ENCODE results near the gene IGDCC3. TPM values are rescaled to one million over a fixed set of nuclear protein-coding genes. Genes with fewer than 3 reads are reported as not detected.
A peak's percentile ranks its signal among the peaks of the same experiment; 100 is the strongest.

The IGDCC3 gene
- total RNA-seq, 6 donors from 2014 or later, result 0.10 to 0.29 TPM; not detected in 4

DNA sequence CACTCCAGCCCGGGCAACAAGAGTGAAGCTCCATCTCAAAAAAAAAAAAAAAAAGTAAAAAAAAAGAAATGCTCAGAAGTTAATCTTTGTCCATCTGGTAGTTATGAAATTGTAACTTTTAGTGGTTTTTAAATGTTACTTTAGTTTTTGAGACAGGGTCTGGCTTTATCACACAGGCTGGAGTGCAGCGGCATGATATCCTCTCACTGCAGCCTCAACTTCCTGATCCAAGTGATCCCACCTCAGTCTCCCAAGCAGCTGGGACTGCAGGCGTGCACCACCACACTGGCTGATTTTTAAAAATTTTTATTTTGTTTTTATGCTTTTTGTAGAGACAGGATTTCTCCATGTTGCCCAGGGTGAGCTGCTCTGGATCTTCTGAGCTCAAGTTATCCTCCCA lies 72.0 kb downstream of the IGDCC3 start:
- TF ChIP-seq EP300 (IDR thresholded peaks at IDR 0.05) (no peak), POLR2AphosphoS5 (IDR thresholded peaks at IDR 0.05) (no peak), POLR2A (IDR thresholded peaks at IDR 0.05) (no peak)
- TF ChIP-seq, protein P1, sequence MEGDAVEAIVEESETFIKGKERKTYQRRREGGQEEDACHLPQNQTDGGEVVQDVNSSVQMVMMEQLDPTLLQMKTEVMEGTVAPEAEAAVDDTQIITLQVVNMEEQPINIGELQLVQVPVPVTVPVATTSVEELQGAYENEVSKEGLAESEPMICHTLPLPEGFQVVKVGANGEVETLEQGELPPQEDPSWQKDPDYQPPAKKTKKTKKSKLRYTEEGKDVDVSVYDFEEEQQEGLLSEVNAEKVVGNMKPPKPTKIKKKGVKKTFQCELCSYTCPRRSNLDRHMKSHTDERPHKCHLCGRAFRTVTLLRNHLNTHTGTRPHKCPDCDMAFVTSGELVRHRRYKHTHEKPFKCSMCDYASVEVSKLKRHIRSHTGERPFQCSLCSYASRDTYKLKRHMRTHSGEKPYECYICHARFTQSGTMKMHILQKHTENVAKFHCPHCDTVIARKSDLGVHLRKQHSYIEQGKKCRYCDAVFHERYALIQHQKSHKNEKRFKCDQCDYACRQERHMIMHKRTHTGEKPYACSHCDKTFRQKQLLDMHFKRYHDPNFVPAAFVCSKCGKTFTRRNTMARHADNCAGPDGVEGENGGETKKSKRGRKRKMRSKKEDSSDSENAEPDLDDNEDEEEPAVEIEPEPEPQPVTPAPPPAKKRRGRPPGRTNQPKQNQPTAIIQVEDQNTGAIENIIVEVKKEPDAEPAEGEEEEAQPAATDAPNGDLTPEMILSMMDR (IDR thresholded peaks at IDR 0.05), result no peak
- 69 to 76% methylated on average over 3 of the region's 3 CpGs for WGBS, 2 donors
- Histone ChIP-seq H3K4me3 (no peak overlapping the region), H3K27me3 (no peaks in the 10 kb centered on the region), H3K27ac (peak overlapping the region in 1 of 4 donors; percentile 4), H3K4me1 (peaks cover 13 to 16% (median 14%) of the 10 kb centered on the region in 4 donors), H3K9me3 (no peaks in the 10 kb centered on the region), H3K36me3 (no peaks in the 10 kb centered on the region)
- DNase-seq (no peak), ATAC-seq (ENCODE audit: low FRiP score in 2 of 2) (no peak)

- ATAC-seq (ENCODE audit: low FRiP score in 2 of 2) (peak; percentile 9 to 35), DNase-seq (no peak)
- Histone ChIP-seq H3K4me1 (peaks cover 13 to 16% (median 14%) of the 10 kb centered on the region in 4 donors), H3K9me3 (no peaks in the 10 kb centered on the region), H3K27me3 (no peaks in the 10 kb centered on the region), H3K27ac (peak overlapping the region; percentile 68 to 90 (median 84)), H3K4me3 (peak overlapping the region in 3 of 4 donors; percentile 48 to 54 (median 54)), H3K36me3 (no peaks in the 10 kb centered on the region)
- no peak for TF ChIP-seq EP300 (IDR thresholded peaks at IDR 0.05)
- TF ChIP-seq POLR2AphosphoS5 (IDR thresholded peaks at IDR 0.05), result no peak
- no peak for TF ChIP-seq POLR2A (IDR thresholded peaks at IDR 0.05)
- TF ChIP-seq, protein P1 (IDR thresholded peaks at IDR 0.05), result no peak
- WGBS, 2 donors, result 49 to 54% methylated on average over 14 of the region's 14 CpGs
These were observed 72.5 kb downstream of the IGDCC3 start for GRCh38 chr15:65305150-65305758.

DNA sequence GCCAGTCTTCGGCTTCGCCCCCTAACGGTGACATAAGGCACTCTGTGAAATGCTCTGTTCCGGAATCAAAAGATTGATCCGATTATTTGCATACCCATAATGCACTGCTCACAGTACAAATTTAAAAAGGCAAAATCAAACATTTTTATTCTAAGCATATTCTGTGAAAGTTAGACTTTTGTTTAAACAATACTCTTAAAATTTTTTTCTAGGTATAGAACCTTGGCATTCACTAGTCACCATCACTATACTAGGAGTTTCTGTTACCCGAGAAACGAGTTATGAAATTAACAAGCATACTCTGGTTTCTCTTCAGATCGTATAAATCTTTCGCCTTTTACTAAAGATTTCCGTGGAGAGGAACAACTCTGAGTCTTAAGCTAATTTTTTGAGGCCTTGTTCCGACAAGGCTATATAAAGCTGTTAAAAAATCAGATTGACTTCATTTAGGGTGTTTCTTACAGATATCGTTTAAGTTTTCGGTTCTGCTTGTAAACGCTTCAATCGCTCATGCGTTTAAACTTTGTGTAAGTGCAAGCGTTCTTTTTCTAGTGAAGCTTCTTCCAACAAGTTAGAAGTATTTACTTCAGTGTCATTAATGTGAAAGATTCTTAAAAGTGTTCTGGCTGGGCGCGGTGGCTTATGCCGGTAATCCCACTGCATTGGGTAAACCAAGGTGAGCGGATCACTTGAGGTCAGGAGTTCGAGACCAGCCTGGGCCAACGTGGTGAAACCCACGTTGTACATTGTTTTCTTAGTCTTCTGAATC lies 73.2 kb downstream of the IGDCC3 start, which contains the start of gene RNU5B-1:
RNU5B-1 (plus strand) TSS at position 297 of the 769 bp plus-strand sequence.
- Histone ChIP-seq H3K9me3 (no peaks in the 10 kb centered on the region), H3K4me1 (peaks cover 13 to 16% (median 14%) of the 10 kb centered on the region in 4 donors), H3K27ac (peak within 1 kb of the TSS; percentile 68 to 90 (median 84)), H3K4me3 (peak within 1 kb of the TSS; percentile 8 to 54 (median 51)), H3K36me3 (no peaks in the 10 kb centered on the region), H3K27me3 (no peaks in the 10 kb centered on the region)
- peak; percentile 26 to 99 for TF ChIP-seq POLR2AphosphoS5 (IDR thresholded peaks at IDR 0.05)
- peak; percentile 51 to 98 (median 94) for TF ChIP-seq POLR2A (IDR thresholded peaks at IDR 0.05)
- TF ChIP-seq, protein P1 (IDR thresholded peaks at IDR 0.05), result peak; percentile 66 to 82 (median 78)
- peak in 1 of 4 donors; percentile 63 for TF ChIP-seq EP300 (IDR thresholded peaks at IDR 0.05)
- DNase-seq (peak in 1 of 2 donors; percentile 73), ATAC-seq (ENCODE audit: low FRiP score in 2 of 2) (peak; percentile 96)
- 1% methylated on average over 23 to 24 of the region's 24 CpGs for WGBS, 2 donors

DNA sequence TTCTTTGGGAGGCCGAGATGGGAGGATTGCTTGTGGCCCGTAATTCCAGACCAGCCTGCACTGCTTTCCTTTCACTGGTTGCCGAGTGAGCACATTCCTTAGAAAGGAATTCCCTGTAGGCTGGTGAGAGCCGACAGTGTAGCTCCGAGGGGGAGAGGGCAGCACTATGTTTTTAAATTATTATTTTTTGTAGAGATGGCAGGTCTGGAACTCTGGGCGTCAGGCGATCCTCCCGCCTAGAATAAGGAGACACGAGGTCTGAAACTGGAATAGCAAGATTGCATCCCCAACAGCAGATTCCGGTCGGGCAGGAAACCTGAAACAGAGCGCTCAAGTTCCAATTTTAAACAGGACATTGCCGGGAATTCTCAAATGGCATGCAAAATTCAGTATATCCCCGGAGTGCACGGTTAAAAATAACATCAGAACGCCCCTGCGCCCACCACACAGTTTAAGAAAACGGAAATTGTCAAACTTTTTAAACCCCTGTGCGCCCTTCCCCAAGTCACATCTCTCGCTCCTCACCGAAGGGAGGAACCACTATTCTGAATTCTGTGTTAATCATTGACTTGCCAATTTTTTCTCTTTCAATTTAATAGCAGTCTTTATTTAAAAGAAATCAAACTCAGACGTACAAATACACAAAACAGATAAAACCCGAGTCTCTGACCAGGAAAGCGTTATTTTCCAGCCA lies 74.0 kb downstream of the IGDCC3 start:
- Histone ChIP-seq H3K27ac (peak overlapping the region; percentile 68 to 90 (median 84)), H3K9me3 (no peaks in the 10 kb centered on the region), H3K4me3 (peak overlapping the region; percentile 8 to 54 (median 51)), H3K27me3 (no peaks in the 10 kb centered on the region), H3K36me3 (no peaks in the 10 kb centered on the region), H3K4me1 (peaks cover 13 to 16% (median 14%) of the 10 kb centered on the region in 4 donors)
- TF ChIP-seq EP300 (IDR thresholded peaks at IDR 0.05) (no peak), POLR2A (IDR thresholded peaks at IDR 0.05) (no peak), POLR2AphosphoS5 (IDR thresholded peaks at IDR 0.05) (no peak)
- TF ChIP-seq, protein P1 (IDR thresholded peaks at IDR 0.05), result no peak
- ATAC-seq (ENCODE audit: low FRiP score in 2 of 2), result peak; percentile 56 to 65
- whole genome bisulfite sequencing, 2 donors, result 2 to 3% methylated on average over 24 of the region's 24 CpGs
- DNase-seq, result peak in 1 of 2 donors; percentile 58

Data from upper lobe of left lung (tissue), 6 donors.